ENCODE measurements around the gene ELAC2. TPM values are rescaled to one million over a fixed set of nuclear protein-coding genes. Genes with fewer than 3 reads are reported as not detected.

Gene ELAC2
- total RNA-seq, 4 donors from 2014 or later = 56.2 to 143 (median 66.0) TPM

- peaks cover 0 to 47% (median 22%) of the 10 kb centered on the region in 4 donors for H3K36me3 ChIP-seq
- intact Hi-C loops (cut with DNase I; ENCODE audit: low total_unique reads) = no loop called here
- H3K27me3 ChIP-seq = no peaks in the 10 kb centered on the region
- TF ChIP-seq CTCF (IDR thresholded peaks at IDR 0.05) (no peak), POLR2AphosphoS5 (IDR thresholded peaks at IDR 0.05) (no peak), POLR2A (IDR thresholded peaks at IDR 0.05) (no peak), EP300 (IDR thresholded peaks at IDR 0.05; ENCODE audit: low read depth) (no peak)
- no peaks in the 10 kb centered on the region for H3K4me1 ChIP-seq
- H3K27ac ChIP-seq = no peak overlapping the region
- no peaks in the 10 kb centered on the region for H3K9me3 ChIP-seq
- in situ Hi-C loops (cut with MboI; ENCODE audit: low pct_ligation_motif_present in 1 of 4, low pct_unique_long_range_greater_than_20kb in 1 of 4, low sequenced_read_pairs in 3 of 4) = no loop called here
- WGBS, 2 donors (ENCODE audit: low coverage in 1 of 2) = 86 to 95% methylated on average over 4 to 12 of the region's 12 CpGs
- no peak for DNase-seq
- no peak overlapping the region for H3K4me3 ChIP-seq
These were observed 26.9 kb downstream of the ELAC2 start for GRCh38 chr17:12990926-12991325.

- WGBS, 2 donors (ENCODE audit: low coverage in 1 of 2) = 92 to 100% methylated on average over 1 to 25 of the region's 25 CpGs
- intact Hi-C loops (cut with DNase I; ENCODE audit: low total_unique reads) = no loop called here
- peaks cover 0 to 40% (median 19%) of the 10 kb centered on the region in 4 donors for H3K36me3 ChIP-seq
These were observed 27.6 kb downstream of the ELAC2 start for GRCh38 chr17:12990041-12990808.

GRCh38 chr17:12987120-12987519 lies 30.7 kb downstream of the ELAC2 start:
- in situ Hi-C loops (cut with MboI; ENCODE audit: low pct_ligation_motif_present in 1 of 4, low pct_unique_long_range_greater_than_20kb in 1 of 4, low sequenced_read_pairs in 3 of 4) (no loop called here), intact Hi-C loops (cut with DNase I; ENCODE audit: low total_unique reads) (no loop called here)
- 77% methylated on average over 12 of the region's 12 CpGs; no CpG with 5 or more reads in 1 of the 2 donors for WGBS, 2 donors (ENCODE audit: low coverage in 1 of 2)
- Histone ChIP-seq H3K27me3 (no peaks in the 10 kb centered on the region), H3K9me3 (no peaks in the 10 kb centered on the region), H3K36me3 (peaks cover 0 to 12% (median 3%) of the 10 kb centered on the region in 4 donors), H3K27ac (no peak overlapping the region), H3K4me3 (no peak overlapping the region), H3K4me1 (peaks cover 0 to 5% (median 0%) of the 10 kb centered on the region in 4 donors)
- DNase-seq = no peak
- TF ChIP-seq POLR2AphosphoS5 (IDR thresholded peaks at IDR 0.05) (no peak), CTCF (IDR thresholded peaks at IDR 0.05) (no peak), POLR2A (IDR thresholded peaks at IDR 0.05) (no peak), EP300 (IDR thresholded peaks at IDR 0.05; ENCODE audit: low read depth) (no peak)

More at GRCh38 chr17:12990041-12990808, 27.6 kb downstream of the ELAC2 start:
- in situ Hi-C loops (cut with MboI; ENCODE audit: low pct_ligation_motif_present in 1 of 4, low pct_unique_long_range_greater_than_20kb in 1 of 4, low sequenced_read_pairs in 3 of 4) = no loop called here
- Histone ChIP-seq H3K27ac (no peak overlapping the region), H3K4me1 (no peaks in the 10 kb centered on the region), H3K27me3 (no peaks in the 10 kb centered on the region), H3K9me3 (no peaks in the 10 kb centered on the region), H3K4me3 (no peak overlapping the region)
- DNase-seq = no peak
- no peak for TF ChIP-seq CTCF (IDR thresholded peaks at IDR 0.05)
- no peak for TF ChIP-seq POLR2AphosphoS5 (IDR thresholded peaks at IDR 0.05)
- TF ChIP-seq EP300 (IDR thresholded peaks at IDR 0.05; ENCODE audit: low read depth) = no peak
- no peak for TF ChIP-seq POLR2A (IDR thresholded peaks at IDR 0.05)

- no peaks in the 10 kb centered on the region for H3K9me3 ChIP-seq
- intact Hi-C loops (cut with DNase I; ENCODE audit: low total_unique reads) = no loop called here
- H3K27me3 ChIP-seq = no peaks in the 10 kb centered on the region
- TF ChIP-seq POLR2A (IDR thresholded peaks at IDR 0.05) = no peak
- TF ChIP-seq CTCF (IDR thresholded peaks at IDR 0.05) = no peak
- no peak for TF ChIP-seq EP300 (IDR thresholded peaks at IDR 0.05; ENCODE audit: low read depth)
- no peak for TF ChIP-seq POLR2AphosphoS5 (IDR thresholded peaks at IDR 0.05)
- in situ Hi-C loops (cut with MboI; ENCODE audit: low pct_ligation_motif_present in 1 of 4, low pct_unique_long_range_greater_than_20kb in 1 of 4, low sequenced_read_pairs in 3 of 4) = no loop called here
- DNase-seq = no peak
- H3K36me3 ChIP-seq = peaks cover 0 to 1% (median 0%) of the 10 kb centered on the region in 4 donors
- peaks cover 0 to 5% (median 0%) of the 10 kb centered on the region in 4 donors for H3K4me1 ChIP-seq
- 64 to 76% methylated on average over 10 to 14 of the region's 14 CpGs for WGBS, 2 donors (ENCODE audit: low coverage in 1 of 2)
- H3K27ac ChIP-seq = peak overlapping the region in 1 of 4 donors; percentile 66
- no peak overlapping the region for H3K4me3 ChIP-seq
These were observed 32.2 kb downstream of the ELAC2 start for GRCh38 chr17:12985431-12986293.
